HK-2 (cell line): Measurements from ENCODE around the gene FBXO30.

Experiments used
- DNase-seq: peaks from one replicate; pipeline ENCODE4 v3.0.0-alpha.2; 2018; ENCODE audit not compliant: unreplicated experiment

Gene FBXO30, protein sequence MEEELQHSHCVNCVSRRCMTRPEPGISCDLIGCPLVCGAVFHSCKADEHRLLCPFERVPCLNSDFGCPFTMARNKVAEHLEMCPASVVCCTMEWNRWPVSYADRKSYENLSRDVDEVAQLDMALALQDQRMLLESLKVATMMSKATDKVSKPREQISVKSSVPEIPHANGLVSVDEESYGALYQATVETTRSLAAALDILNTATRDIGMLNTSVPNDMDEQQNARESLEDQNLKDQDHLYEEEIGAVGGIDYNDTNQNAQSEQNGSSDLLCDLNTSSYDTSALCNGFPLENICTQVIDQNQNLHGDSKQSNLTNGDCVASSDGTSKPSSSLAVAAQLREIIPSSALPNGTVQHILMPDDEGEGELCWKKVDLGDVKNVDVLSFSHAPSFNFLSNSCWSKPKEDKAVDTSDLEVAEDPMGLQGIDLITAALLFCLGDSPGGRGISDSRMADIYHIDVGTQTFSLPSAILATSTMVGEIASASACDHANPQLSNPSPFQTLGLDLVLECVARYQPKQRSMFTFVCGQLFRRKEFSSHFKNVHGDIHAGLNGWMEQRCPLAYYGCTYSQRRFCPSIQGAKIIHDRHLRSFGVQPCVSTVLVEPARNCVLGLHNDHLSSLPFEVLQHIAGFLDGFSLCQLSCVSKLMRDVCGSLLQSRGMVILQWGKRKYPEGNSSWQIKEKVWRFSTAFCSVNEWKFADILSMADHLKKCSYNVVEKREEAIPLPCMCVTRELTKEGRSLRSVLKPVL

DNA sequence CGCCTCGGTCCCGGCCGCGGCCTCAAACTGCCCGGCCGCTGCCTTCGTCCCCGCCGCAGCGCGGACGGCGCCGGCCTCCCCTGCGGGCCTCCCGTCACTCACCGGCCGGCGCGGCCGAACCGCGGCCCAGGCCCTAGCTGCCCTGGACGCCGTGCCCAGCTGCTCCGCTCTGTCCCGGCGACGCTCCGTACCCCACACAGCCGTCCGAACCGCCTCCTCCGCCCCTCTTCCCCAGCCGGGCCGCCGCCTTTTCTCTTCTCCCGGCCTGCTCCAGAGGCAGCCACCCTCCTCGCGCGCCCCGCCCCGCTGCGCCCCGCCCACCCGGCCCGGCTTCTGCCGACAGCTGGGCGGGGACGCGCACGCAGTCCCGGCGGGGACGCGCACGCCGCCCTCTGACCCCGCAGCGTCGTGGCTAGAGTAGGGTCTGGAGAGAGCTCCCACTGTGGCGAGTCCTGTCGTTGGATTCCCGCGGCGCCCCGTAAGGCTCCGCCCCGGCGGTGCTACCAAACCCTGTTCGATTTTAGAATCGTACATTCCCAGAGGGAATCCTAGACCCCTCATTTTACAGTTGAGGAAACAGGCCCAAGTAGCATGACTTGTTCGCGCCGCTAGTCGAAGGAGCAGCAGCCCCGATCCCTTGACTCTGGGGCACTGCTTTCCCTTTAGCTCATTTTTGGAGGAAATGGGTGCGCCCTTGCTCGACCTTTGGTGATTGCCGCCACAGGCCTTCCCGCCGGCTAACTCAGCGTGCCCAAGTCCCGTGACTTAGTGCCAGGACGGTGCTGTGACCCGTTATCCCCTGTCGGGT is at the start of gene FBXO30:
Gene FBXO30, minus strand, starts transcription at position 295 of the 808 bp plus-strand sequence. CDS start 8,390 bp downstream, outside the sequence.
- peak; percentile 93 for DNase-seq

DNA sequence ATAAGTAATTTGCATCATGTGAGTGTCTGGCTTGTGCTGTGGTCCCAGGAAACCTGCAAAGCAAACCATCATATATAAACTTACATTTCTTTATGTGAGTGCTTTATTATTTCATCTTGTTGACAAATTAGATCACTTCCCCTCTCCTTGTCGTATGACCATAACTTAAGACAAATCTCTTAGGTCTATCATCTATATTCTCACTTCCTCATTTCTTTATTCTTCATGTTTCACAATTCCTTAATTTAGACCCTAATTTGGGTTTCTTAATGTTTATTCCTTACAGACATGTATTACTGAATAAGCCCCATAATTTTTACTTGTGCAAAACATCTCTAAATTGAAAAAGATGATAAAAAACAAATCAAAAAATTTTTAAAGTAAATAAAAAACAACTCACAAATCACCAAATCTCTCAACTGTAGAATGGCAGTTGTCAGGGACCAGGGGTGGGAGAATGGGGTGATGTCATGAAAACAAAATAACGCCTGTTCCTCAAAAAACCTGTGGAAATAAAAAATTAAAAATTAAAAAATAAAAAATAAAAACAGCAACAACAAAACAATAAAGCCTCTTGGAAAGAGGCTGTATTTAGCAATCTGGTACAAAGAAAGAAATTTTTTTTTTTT is 49.5 kb upstream of the FBXO30 start:
- DNase-seq, result no peak

DNA sequence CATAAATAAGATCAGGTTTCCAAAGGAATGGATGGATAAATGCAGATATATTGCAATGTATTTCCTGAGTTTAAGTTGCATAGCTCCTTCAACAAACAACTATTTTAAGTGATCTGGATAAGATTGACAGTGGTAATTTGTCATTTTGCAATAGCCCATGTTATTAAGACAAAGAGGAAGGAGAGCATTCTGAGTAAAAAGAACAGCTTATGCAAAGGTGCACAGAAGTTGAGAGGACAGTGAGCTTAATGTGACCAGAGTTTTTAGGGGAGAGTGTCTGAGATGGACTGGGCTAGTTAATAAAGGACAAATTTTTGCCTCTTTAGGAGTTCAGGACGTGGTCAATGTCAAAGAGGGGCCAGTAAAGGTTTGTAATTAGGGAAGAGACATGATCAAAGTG is 48.8 kb upstream of the FBXO30 start:
- DNase-seq, result no peak

DNA sequence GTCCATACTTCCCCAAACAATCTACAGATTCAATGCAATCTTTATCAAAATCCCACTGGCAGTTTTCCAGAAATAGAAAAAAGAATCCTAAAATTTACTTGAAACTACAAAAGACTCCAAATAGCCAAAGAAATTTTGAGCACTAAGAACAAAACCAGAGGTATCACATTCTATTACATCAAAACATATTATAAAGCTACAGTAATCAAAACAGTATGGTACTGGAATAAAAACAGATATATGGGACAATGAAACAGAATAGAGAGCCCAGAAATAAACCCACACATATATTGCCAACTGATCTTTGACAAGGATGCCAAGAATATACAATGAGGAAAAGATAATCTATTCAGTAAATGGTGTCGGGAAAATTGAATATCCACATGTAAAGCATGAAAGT is 46.0 kb upstream of the FBXO30 start:
- DNase-seq, result no peak

DNA sequence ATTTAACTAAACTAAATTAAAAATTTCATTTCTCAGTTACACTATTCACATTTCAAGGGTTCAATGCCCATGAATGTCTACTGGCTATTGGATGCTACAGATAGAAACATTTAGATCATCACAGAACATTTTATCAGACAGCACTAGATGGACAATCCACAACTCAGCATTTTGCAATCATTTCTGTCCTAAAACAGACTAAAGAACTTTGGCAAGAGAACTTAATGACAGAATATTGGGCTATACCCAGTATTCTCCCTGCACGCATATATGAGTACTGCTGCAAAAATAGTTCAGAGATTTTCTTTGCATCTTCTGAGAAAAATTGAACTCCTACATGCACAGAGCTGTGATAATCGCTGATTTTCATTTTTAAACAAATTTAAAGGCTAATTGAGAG is 36.1 kb upstream of the FBXO30 start:
- DNase-seq, result no peak

DNA sequence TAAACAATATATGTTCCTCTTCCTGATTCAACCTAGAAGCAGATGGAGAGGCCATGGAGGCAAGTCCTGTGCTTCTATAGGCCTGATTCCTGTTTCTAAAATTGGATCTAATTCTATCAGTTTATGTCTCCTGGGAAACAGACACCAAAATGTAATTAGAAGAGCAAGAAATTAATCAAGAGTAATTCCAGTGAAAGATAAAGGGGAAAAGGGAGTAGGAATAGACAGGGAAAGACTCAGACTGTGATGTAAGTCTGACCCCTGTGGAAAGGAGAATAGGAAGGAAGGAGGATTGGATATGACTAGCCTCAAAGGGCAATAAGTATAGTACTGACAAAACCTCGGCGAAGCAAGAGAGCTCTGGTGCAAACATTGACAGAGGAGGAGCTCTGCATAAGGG is 33.9 kb upstream of the FBXO30 start:
- DNase-seq, result no peak

DNA sequence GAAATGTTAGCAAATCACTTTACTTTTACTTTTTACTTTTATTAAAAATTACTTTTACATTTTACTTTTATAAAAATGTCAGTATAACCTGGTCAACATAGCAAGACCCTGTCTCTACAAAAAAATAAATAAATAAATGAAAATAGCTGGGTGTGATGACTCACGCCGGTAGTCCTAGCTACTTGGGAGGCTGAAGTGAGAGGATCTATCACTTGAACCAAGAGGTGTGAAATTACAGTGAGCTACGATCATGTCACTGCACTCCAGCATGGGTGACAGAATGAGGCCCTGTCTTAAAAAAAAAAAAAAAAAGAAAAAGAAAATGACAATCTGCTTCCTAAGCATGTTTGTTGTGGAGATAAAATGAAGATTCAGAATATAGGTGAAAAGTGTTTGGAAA is 31.0 kb upstream of the FBXO30 start:
- DNase-seq, result no peak

DNA sequence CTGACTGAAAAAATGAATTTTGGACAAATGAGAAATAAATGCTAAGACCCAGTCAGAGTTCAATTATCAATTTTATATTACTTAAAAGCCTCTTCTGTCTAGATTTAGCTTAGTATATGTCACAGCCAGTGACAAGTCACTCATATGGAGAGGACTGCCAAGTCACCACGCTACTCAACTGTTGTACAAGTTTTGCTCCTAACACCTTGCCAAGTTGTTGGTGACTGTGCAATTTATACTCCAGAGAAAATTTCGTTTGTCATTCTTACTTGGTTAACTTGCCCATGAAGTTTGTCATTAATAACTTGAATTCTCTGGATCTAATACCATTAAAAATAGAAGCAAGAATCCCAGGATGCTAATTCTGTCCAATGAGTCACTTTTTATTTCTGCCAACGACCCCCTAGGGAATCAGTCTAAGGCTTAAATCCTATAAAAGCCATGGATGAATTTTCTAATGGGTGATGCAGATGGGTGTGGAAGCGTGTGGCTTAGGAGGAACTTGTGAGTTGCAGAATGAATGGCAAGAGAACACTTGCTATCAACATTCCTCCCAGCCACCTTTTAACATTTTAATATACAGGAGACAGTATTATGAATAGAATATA is 30.4 kb upstream of the FBXO30 start:
- DNase-seq, result no peak

DNA sequence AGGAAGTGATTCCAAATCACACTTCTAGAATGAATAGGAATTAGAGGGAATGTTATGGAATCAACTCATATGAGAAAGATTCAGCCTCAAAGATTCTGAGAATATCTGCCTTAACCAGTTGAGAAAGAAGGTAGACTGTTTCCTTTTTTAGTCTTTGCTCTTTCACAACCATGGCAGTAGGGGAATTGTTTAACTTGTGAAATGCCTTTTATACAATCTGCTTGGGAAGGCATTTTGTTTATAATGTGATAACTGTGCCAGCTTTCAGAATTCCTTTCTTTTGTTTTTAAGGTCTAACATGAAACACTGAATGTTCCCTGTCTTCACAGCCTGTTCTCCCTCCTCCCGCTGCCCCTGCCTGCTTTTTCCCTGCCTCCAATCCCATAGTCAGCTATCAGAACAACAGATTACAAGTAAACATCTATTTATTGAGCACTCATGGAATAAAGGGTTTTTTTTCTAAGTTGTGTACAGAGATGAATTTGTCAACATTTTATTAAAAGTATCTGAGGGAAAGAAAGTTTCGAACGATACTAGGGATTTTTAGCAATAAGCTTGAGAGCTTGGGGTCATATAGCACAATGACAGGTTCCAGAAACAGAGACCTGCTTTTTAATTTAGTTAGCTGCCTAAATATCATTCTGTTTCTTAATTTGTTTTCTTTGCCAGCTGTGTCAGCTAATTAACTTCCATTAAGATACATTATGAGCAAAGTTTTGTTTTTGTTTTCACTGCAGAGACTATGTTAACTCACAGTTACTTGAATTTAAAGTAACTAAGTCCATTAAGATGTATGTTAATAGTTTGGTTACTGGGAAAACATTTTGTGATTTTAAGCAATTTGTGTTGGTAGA is 28.3 kb upstream of the FBXO30 start:
- DNase-seq, result no peak

DNA sequence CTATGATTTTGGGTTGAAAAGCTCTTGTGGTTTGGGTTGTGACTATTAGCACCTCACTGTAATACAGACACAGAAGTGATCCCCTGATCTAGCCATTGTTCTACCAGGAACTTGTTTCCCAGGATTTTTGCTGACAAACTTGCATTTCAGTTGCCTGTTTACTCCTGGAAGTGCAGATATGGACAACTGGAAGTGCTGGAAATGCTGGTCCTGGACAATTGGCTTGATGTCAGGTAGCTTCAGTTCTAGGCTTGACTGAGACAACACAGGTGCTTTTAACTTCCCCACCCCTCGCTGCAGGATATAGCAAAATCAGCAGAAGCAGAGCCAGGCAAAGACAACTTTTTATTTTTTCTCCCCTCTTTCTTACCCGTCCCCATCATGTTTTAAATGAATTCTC is 27.1 kb upstream of the FBXO30 start:
- no peak for DNase-seq

DNA sequence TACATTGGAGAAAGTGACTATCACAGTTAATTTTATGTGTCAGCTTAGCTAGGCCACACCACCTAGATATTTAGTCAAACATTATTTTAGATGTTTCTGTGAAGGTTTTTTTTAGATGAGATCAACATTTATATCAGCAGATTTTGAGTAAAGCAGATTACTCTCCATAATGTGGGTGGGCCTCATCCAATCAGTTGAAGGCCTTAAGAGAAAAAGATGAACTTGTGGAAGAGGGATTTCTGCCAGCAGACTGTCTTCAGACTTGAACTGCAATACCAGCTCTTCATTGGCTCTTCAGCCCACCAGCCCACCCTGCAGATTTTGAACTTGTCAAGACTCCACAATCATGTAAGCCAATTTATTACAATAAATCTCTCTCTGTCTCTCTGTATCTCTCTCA is 25.1 kb upstream of the FBXO30 start:
- no peak for DNase-seq

DNA sequence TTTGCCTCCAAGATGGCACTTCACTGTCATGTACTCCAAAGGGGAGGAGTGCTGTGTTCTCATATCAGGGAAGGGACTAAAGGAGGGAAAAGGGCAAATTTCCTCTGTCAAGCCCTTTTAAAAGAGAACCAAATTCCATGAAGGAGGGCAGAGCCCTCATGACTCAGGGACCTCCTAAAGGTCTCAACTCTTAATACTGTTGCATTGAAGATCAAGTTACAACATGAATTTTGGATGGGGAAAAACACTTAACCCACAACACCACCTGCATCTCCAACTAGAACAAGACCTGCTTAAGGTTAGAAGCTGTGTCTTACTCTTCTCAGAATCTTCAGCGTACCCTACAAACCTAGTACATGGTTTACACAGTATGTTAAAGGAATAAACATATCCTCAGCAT is 23.7 kb upstream of the FBXO30 start:
- no peak for DNase-seq

DNA sequence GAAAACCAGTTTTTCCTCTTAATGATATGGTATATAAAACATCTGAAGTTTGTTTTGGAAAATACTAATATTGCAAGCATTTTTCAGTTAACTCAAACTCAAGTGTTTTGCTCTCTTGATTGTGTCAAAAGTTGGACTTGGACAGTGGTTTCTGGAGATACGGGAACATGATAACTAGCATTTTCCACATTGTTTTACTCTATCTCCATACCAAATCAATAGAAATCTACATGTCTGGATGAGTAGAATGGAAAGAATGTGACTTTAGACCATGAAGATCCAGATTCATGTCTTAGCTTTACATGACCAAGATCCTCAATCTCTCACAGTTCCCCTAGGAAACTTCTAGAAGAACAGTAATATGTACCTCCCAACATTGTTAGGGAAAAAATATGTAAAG is 22.2 kb upstream of the FBXO30 start:
- DNase-seq, result no peak

DNA sequence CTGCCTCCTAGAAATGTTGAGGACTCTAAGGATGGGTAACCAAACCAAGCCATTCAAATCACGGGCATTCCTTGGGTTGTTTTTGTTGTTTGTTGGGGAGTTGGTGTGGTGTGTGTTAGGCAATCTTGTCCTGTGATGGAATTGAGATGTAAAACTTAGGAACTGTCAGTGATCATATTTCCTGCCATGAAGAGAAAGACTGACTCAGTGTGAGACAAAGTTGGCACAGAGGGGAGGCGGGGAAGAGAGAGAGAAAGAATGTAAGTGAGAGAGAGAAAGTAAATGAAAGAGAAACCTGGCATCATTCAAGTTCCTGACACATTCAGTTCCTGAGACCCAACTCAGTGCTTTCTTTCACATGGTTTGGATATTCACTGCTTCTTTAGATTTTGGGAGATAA is 21.6 kb upstream of the FBXO30 start:
- no peak for DNase-seq

DNA sequence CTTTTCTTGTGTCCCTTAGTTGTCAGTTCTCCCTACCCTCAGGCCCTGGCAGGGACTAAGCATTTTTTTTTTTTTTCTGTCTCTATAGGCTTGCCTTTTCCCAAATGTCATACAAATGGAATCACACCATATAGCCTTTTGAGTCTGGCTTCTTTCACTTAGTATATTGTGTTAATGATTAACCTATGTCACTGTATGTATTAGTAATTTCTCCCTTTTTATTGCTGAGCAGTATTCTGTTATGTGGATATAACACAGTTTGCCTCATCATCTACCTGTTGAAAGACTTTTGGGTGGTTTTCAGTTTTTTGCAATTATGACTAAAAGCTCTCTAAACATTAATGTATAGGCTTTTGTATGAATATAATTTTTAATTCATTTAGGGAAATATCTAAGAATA is 16.0 kb upstream of the FBXO30 start:
- DNase-seq, result no peak

DNA sequence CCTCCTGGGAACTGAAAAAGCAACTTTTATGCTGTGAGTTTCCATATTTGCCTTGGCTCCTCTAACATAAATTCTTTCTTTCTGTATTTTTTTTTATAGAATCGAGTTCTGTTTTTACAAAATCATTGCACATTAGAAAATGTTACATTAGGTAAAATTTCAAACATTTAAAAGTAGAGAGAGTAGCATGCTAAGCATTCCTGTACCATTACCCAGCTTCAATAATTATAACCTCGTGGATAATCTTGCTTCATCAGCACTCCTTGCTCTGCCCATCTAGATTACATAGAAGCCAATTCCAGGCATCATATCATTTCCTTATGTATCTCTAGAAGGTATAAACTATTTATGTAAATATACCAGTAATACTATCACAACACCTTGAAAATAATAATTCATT is 15.4 kb upstream of the FBXO30 start:
- no peak for DNase-seq

DNA sequence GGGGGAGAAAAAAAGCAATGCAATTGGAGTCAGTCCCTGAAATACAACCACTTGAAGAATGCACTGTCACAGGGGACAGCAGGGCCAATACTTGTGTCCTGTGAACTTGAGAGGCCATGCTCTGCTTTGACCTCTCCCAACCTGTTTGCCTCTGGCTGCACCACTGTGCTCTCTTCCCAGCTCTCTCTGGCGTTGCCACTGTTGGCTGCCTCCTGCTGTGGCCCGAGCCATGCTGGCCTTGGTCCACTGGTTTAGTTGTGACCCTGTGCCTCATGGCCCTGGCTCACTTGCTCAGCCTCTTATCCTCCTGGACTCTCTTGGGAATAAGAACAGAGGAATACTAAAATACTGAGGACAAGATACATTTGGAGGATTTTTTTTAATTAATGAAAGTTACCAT is 14.5 kb upstream of the FBXO30 start:
- no peak for DNase-seq

DNA sequence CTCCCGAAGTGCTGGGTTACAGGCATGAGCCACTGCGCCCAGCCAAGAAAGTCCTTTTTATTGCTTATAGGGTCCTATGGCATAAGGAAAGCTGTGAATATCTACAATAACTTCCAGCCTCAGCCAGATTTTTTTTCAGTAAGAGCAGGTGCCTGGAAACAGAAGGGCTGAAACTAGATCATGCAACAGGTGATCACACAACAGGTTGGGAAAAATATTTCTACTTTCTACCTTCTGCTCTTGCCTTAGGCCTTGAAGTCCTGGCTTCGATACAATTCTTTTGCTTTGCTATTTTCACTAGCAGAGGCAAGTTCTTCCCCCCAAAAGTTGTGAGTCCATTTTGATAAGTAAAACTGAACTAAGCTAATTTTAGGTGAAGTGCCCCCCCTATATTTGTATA is 9.7 kb upstream of the FBXO30 start:
- no peak for DNase-seq

DNA sequence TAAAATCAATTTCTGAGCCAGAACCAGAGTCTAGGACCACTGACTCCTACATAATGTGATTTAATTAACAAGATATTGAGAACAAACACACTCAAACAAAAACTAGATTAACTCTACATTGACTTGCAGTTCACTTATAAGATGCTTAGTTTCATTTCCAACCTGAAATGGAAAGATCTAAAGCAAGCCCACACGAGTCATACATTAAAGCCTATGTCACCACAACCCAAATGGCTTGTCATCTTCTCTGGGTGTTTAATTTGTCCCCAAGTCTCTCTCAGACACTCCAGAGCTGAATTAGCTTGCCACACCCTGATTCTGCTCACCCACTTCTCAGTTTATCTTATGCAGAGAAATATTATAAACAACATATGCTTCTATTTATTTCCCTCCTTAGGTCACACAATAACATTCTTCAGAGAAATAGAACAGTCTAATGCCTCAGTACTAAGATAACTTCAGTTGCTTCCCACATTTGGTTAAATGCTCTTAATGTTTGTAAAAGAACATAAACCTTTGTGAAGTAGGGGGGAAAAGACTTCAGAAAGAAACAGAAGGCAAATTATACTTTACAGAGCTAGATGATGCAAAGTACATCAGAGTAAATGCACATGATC is 8.8 kb upstream of the FBXO30 start:
- DNase-seq, result no peak

DNA sequence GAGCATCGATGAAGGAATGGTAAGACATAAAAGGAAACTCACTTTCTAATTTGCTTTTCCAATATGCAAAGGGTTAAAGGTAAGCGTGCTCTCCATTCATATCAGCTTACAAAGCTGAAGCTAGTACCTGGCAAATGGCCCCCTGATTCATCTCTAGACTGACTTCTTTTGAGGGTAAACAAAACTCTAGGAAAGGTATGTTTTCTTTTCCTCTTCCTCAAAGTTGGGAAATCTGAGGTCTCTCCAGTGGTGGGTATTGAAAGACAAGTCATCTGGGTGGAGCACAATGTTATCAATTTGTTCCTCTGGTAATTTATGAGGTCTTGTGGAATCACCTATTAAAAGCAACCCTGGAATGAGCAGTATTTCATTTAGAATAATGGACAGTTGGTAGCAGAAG is 7.9 kb upstream of the FBXO30 start:
- DNase-seq, result no peak
